ENCODE measurements around the gene FAM13A.

FAM13A gene

DNA sequence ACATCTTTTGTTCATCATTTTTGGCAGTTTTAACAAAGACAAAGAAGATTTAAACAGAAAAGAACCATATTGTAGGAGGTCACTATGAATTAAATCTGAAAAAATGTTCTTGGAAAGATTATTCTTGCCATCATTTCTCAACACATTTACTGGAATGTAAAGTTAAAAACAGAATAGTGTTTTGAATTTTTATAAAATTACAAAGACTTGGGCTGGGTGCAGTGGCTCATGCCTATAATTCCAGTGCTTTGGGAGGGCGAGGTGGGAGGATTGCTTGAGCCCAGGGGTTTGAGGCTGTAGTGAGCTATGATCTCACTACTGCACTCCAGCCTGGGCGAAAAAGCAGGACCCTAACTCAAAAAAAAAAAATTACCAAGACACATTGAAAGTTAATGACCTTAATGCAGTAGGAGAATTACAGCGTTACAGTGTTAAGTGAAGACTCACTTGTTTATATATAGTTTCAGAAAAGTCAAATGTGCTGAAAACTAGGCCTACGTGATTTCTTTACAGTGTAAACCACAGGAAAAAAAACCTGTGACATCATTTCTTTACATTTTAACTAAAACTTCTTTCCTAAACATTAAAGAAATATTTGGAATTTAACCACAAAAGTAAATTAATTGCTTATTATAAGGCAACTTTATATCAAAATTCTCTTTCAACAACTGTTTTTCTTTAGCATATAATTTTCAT is 7.9 kb downstream of the FAM13A start:
- H3K4me3 ChIP-seq (ENCODE audit: low read depth, low read length) = no peak overlapping the region
- in situ Hi-C loops (cut with HindIII; ENCODE audit: low sequenced_read_pairs) = no loop called here
- TF ChIP-seq, protein P1, sequence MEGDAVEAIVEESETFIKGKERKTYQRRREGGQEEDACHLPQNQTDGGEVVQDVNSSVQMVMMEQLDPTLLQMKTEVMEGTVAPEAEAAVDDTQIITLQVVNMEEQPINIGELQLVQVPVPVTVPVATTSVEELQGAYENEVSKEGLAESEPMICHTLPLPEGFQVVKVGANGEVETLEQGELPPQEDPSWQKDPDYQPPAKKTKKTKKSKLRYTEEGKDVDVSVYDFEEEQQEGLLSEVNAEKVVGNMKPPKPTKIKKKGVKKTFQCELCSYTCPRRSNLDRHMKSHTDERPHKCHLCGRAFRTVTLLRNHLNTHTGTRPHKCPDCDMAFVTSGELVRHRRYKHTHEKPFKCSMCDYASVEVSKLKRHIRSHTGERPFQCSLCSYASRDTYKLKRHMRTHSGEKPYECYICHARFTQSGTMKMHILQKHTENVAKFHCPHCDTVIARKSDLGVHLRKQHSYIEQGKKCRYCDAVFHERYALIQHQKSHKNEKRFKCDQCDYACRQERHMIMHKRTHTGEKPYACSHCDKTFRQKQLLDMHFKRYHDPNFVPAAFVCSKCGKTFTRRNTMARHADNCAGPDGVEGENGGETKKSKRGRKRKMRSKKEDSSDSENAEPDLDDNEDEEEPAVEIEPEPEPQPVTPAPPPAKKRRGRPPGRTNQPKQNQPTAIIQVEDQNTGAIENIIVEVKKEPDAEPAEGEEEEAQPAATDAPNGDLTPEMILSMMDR (IDR thresholded peaks at IDR 0.05; ENCODE audit: low read depth, low read length) = no peak

GRCh38 chr4:89044147-89044900 is 12.7 kb downstream of the FAM13A start:
- in situ Hi-C loops (cut with HindIII; ENCODE audit: low sequenced_read_pairs) = no loop called here
- TF ChIP-seq, protein P1 (IDR thresholded peaks at IDR 0.05; ENCODE audit: low read depth, low read length) = no peak
- H3K4me3 ChIP-seq (ENCODE audit: low read depth, low read length) = no peak overlapping the region
- no peak for DNase-seq (ENCODE audit: low read depth, low spot score)

More for the DNA sequence above, 7.9 kb downstream of the FAM13A start:
- no peak for DNase-seq (ENCODE audit: low read depth, low spot score)

DNA sequence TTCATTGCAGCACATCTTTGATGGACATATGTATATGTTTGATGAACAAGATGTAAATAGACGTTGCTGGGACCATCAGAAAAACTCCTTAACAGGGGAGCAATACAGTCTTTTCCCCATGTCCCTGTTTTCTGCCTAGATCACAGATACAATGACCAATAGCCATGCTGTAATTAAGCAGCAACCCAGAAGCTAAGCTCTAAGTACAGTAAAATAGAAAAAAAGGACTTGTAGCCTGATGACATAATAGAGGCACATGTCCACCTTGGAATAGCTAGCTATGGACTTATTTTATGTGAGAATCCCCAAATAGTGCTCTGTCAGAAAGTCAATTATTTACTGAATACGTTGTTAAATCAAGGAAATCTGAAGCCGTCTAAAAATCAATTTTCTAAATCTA is 14.9 kb downstream of the FAM13A start:
- TF ChIP-seq, protein P1 (IDR thresholded peaks at IDR 0.05; ENCODE audit: low read depth, low read length) = no peak
- in situ Hi-C loops (cut with HindIII; ENCODE audit: low sequenced_read_pairs) = no loop called here
- DNase-seq (ENCODE audit: low read depth, low spot score) = no peak
- H3K4me3 ChIP-seq (ENCODE audit: low read depth, low read length) = no peak overlapping the region

GRCh38 chr4:89039730-89040338 is 17.2 kb downstream of the FAM13A start:
- TF ChIP-seq, protein P1 (IDR thresholded peaks at IDR 0.05; ENCODE audit: low read depth, low read length) = no peak
- in situ Hi-C loops (cut with HindIII; ENCODE audit: low sequenced_read_pairs) = no loop called here
- DNase-seq (ENCODE audit: low read depth, low spot score) = peak; percentile 24
- no peak overlapping the region for H3K4me3 ChIP-seq (ENCODE audit: low read depth, low read length)

DNA sequence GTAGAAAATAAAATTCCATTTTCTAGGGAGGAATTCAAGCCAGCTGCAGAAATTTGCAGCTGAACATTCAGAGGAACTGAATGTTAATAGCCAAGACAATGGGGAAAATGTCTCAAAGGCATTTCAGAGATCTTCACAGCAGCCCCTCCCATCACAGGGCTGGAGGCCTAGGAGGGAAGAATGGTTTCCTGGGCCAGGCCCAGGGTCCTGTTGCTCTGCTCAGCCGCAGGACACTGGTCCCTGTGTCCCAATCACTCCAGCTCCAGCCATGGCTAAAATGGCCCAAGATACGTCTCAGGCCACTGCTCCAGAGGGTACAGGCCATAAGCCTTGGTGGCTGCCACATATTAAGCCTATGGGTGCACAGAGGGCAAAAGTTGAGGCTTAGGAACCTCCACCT is 20.4 kb downstream of the FAM13A start:
- in situ Hi-C loops (cut with HindIII; ENCODE audit: low sequenced_read_pairs) = no loop called here
- H3K4me3 ChIP-seq (ENCODE audit: low read depth, low read length) = no peak overlapping the region
- DNase-seq (ENCODE audit: low read depth, low spot score) = no peak
- TF ChIP-seq, protein P1 (IDR thresholded peaks at IDR 0.05; ENCODE audit: low read depth, low read length) = no peak

- in situ Hi-C loops (cut with HindIII; ENCODE audit: low sequenced_read_pairs) = no loop called here
- DNase-seq (ENCODE audit: low read depth, low spot score) = no peak
- H3K4me3 ChIP-seq (ENCODE audit: low read depth, low read length) = no peak overlapping the region
- TF ChIP-seq, protein P1 (IDR thresholded peaks at IDR 0.05; ENCODE audit: low read depth, low read length) = no peak
Measured at GRCh38 chr4:89031272-89031671, 25.7 kb downstream of the FAM13A start.

All from astrocyte of the spinal cord (primary cell).